Thoracic aorta endothelial cell (primary cell): Measurements from ENCODE around the gene PPP1R1A. TPM values are rescaled to one million over a fixed set of nuclear protein-coding genes. Genes with fewer than 3 reads are reported as not detected.

Source experiments
- total RNA-seq: library from RNA; depleted of rRNA; stranded (reverse); fragments of >200 nt; gene quantifications from 2 replicates; pipeline ENCODE4 v1.2.3, GENCODE V29; 2012

PPP1R1A gene
- not detected in 2 replicates for total RNA-seq

GRCh38 chr12:54588110-54588889, at the start of gene PPP1R1A:
Gene PPP1R1A (minus strand): TSS chr12:54588659. CDS start chr12:54588488, 171 bp downstream.

DNA sequence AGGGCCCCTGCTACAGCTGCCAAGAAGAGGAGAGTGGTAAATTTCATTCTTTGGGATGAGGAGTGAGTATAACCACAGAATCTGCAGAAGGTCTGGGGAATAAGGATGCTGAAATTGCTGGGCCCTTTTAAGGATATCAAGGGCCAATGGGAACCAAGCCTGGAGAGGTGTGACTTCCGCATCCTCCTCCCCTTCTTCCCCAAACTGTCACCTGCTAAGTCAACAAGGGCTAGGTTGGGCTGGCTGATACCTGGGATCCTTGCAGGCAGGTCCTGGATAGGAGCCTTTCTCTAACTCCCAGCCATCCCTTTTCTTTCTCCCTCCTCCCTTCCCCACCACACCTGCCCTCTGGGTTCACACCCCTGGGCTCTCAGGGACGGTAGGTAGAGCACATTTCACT, 46.3 kb upstream of the PPP1R1A start, which contains the start of gene LACRT:
Gene LACRT, minus strand, starts transcription at position 101 of the 400 bp plus-strand sequence. Its CDS starts 54 bp downstream, at position 47.

Other genes starting within 250 kb of the PPP1R1A start
- not detected in 2 replicates for gene GPR84, start 224.2 kb downstream of the PPP1R1A start, total RNA-seq
- gene ZNF385A, start 203.9 kb downstream of the PPP1R1A start, total RNA-seq, result 1.9 and 2.3 TPM in 2 replicates
- 876 and 1,083 TPM in 2 replicates for gene ITGA5, start 169.4 kb downstream of the PPP1R1A start, total RNA-seq
- not detected in 2 replicates for gene GTSF1, start 115.1 kb downstream of the PPP1R1A start, total RNA-seq
- 0.53 and 0.57 TPM in 2 replicates for gene NCKAP1L, start 90.9 kb downstream of the PPP1R1A start, total RNA-seq
- gene PDE1B, start 39.1 kb downstream of the PPP1R1A start, total RNA-seq, result 0.07 TPM in 1 of 2 replicates, not detected in the other
- not detected in 2 replicates for gene LACRT, start 46.2 kb upstream of the PPP1R1A start, total RNA-seq
- gene DCD, start 59.7 kb upstream of the PPP1R1A start, total RNA-seq, result not detected in 2 replicates